Measurements from ENCODE around the gene TRIM49C. TPM values are rescaled to one million over a fixed set of nuclear protein-coding genes. Genes with fewer than 3 reads are reported as not detected.

TRIM49C gene, protein sequence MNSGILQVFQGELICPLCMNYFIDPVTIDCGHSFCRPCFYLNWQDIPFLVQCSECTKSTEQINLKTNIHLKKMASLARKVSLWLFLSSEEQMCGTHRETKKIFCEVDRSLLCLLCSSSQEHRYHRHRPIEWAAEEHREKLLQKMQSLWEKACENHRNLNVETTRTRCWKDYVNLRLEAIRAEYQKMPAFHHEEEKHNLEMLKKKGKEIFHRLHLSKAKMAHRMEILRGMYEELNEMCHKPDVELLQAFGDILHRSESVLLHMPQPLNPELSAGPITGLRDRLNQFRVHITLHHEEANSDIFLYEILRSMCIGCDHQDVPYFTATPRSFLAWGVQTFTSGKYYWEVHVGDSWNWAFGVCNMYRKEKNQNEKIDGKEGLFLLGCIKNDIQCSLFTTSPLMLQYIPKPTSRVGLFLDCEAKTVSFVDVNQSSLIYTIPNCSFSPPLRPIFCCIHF
- not detected in 5 replicates for total RNA-seq (2022; extraction: Qiagen RNA extraction)

DNA sequence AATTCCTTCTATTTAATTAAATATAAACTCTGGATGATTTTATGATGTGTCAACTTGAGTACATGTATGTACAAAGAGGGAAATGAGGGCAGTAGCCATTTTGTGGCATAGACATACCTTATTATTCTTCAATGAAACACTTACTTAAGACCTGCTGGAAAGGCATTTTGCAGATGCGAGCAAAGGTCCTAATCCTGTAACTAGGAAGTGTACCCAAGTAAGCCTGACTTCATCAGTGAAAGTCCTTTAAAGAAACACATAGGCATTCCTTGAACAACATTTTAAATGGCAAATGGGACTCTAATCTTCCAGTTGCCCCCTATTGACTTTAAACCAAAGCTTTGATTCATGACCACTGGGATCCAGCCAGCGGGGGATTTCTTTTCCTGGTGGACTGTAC lies at the start of gene TRIM49C:
Gene TRIM49C, plus strand, starts transcription at position 301 of the 400 bp plus-strand sequence. CDS start 4,106 bp downstream, outside the sequence.

DNA sequence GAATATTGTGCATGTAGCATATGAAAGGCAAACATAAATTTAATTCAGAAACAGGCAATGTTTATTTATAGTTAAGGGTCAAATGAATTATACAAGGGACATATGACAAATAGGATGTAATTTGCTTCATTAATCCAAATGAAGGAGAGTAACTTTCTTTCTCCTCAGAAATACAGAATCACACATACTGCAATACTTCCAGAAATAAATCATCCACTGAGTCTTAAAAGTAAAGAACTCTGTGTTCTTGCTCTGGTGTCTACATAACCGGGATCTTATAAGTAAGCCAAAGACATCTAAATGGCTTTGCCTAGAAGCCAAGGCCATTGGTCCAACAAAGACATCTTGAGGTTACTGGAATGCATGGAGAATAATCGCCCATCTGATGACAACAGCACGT lies 54.7 kb downstream of the TRIM49C start, which contains the start of gene UBTFL1:
Gene UBTFL1, plus strand, starts transcription at position 301 of the 400 bp plus-strand sequence. Its CDS starts 0 bp downstream, at position 301.

Other genes starting within 250 kb of the TRIM49C start
- gene TRIM49, start 222.5 kb upstream of the TRIM49C start, total RNA-seq (2022; extraction: Qiagen RNA extraction), result 0.05 to 0.12 TPM (median 0.10 TPM) in 3 of 5 replicates, not detected in the others
- gene TRIM64B, start 152.6 kb upstream of the TRIM49C start, total RNA-seq (2022; extraction: Qiagen RNA extraction), result 0.03 TPM in 1 of 5 replicates, not detected in the others
- 0.14 to 0.30 TPM (median 0.18 TPM) in 5 replicates for gene TRIM49D1, start 108.9 kb upstream of the TRIM49C start, total RNA-seq (2022; extraction: Qiagen RNA extraction)
- 0.08 to 0.14 TPM (median 0.13 TPM) in 3 of 5 replicates, not detected in the others for gene TRIM49D2, start 107.0 kb upstream of the TRIM49C start, total RNA-seq (2022; extraction: Qiagen RNA extraction)
- not detected in 5 replicates for gene TRIM64, start 65.1 kb upstream of the TRIM49C start, total RNA-seq (2022; extraction: Qiagen RNA extraction)
- gene UBTFL1, start 54.8 kb downstream of the TRIM49C start, total RNA-seq (2022; extraction: Qiagen RNA extraction), result not detected in 5 replicates
- gene NAALAD2, start 103.6 kb downstream of the TRIM49C start, total RNA-seq (2022; extraction: Qiagen RNA extraction), result 0.03 TPM in 1 of 5 replicates, not detected in the others
- gene CHORDC1, start 191.9 kb downstream of the TRIM49C start, total RNA-seq (2022; extraction: Qiagen RNA extraction), result 59.4 to 123 TPM (median 72.8 TPM) in 5 replicates

All from A549 treated with Hydrocortisone at 1 μM for 4 hours (cell line).